Mesodermal cell (in vitro differentiated cells): ENCODE data around the gene ARHGEF10L.

Experiments
- H3K27ac ChIP-seq: 2 replicates; pipeline ENCODE4 v1.7.0; 2013; ENCODE audit warnings: mild to moderate bottlenecking, low read depth, low read length, moderate library complexity; ENCODE audit not compliant: severe bottlenecking
- H3K36me3 ChIP-seq: 2 replicates; pipeline ENCODE4 v1.7.1; 2013; ENCODE audit warnings: mild to moderate bottlenecking, low read length, moderate library complexity; ENCODE audit not compliant: control insufficient read depth, insufficient read depth
- H3K4me1 ChIP-seq: one replicate; pipeline ENCODE4 v1.7.1; 2013; ENCODE audit warnings: mild to moderate bottlenecking, low read length; ENCODE audit not compliant: insufficient read depth, control insufficient read depth, poor library complexity, severe bottlenecking
- H3K4me3 ChIP-seq: 2 replicates; pipeline ENCODE4 v1.7.0; 2013; ENCODE audit warnings: low read length, control low read depth, mild to moderate bottlenecking; ENCODE audit not compliant: insufficient read depth, poor library complexity, severe bottlenecking; ENCODE audit errors: extremely low read depth
- H3K9me3 ChIP-seq: 2 replicates; pipeline ENCODE4 v1.7.1; 2013; ENCODE audit warnings: mild to moderate bottlenecking, low read length, moderate library complexity; ENCODE audit not compliant: control insufficient read depth
- WGBS, 2 experiments: methylation state at CpG; one replicate each; pipeline ENCODE4 v1.1.5; 2013; ENCODE audit warnings: missing lambda C conversion rate in 2 of 2; ENCODE audit not compliant: insufficient coverage in 2 of 2; 5-methylcytosine and 5-hydroxymethylcytosine counted together

The ARHGEF10L gene

GRCh38 chr1:17697458-17697857 is 158.0 kb downstream of the ARHGEF10L start:
- no peak overlapping the region for H3K4me3 ChIP-seq
- H3K27ac ChIP-seq, result no peak overlapping the region
- H3K9me3 ChIP-seq, result no peaks in the 10 kb centered on the region
- WGBS, 2 experiments, result 83 to 100% methylated on average over 1 to 2 of the region's 5 CpGs
- peaks cover 8% of the 10 kb centered on the region for H3K4me1 ChIP-seq
- H3K36me3 ChIP-seq, result peaks cover 16% of the 10 kb centered on the region

- Histone ChIP-seq H3K4me3 (no peak overlapping the region), H3K36me3 (peaks cover 16% of the 10 kb centered on the region), H3K27ac (peak overlapping the region; percentile 25), H3K9me3 (no peaks in the 10 kb centered on the region), H3K4me1 (peaks cover 8% of the 10 kb centered on the region)
- WGBS, 2 experiments, result 91 to 96% methylated on average over 13 to 18 of the region's 19 CpGs
These were observed 160.1 kb downstream of the ARHGEF10L start for GRCh38 chr1:17699581-17699980.

GRCh38 chr1:17700945-17701810 is 161.7 kb downstream of the ARHGEF10L start:
- Histone ChIP-seq H3K36me3 (peaks cover 8% of the 10 kb centered on the region), H3K9me3 (no peaks in the 10 kb centered on the region), H3K4me1 (peaks cover 6% of the 10 kb centered on the region), H3K27ac (no peak overlapping the region), H3K4me3 (no peak overlapping the region)
- WGBS, 2 experiments, result 73 to 76% methylated on average over 18 to 19 of the region's 21 CpGs

GRCh38 chr1:17704176-17704575 is 164.7 kb downstream of the ARHGEF10L start:
- Histone ChIP-seq H3K4me1 (no peaks in the 10 kb centered on the region), H3K27ac (no peak overlapping the region), H3K9me3 (no peaks in the 10 kb centered on the region), H3K4me3 (no peak overlapping the region), H3K36me3 (no peaks in the 10 kb centered on the region)
- 67 to 93% methylated on average over 1 to 3 of the region's 7 CpGs for WGBS, 2 experiments

- 75 to 81% methylated on average over 6 to 7 of the region's 10 CpGs for WGBS, 2 experiments
- H3K36me3 ChIP-seq, result no peaks in the 10 kb centered on the region
- no peaks in the 10 kb centered on the region for H3K4me1 ChIP-seq
- H3K9me3 ChIP-seq, result peaks cover 16% of the 10 kb centered on the region
- H3K4me3 ChIP-seq, result no peak overlapping the region
- no peak overlapping the region for H3K27ac ChIP-seq
These were observed 166.9 kb downstream of the ARHGEF10L start for GRCh38 chr1:17706445-17706844.

- peaks cover 17% of the 10 kb centered on the region for H3K9me3 ChIP-seq
- no peak overlapping the region for H3K4me3 ChIP-seq
- 96 to 100% methylated on average over 2 to 3 of the region's 3 CpGs for WGBS, 2 experiments
- H3K4me1 ChIP-seq, result no peaks in the 10 kb centered on the region
- no peaks in the 10 kb centered on the region for H3K36me3 ChIP-seq
- no peak overlapping the region for H3K27ac ChIP-seq
These were observed 170.5 kb downstream of the ARHGEF10L start for GRCh38 chr1:17709981-17710380.

- 75 to 80% methylated on average over 1 to 3 of the region's 4 CpGs for WGBS, 2 experiments
- peaks cover 17% of the 10 kb centered on the region for H3K9me3 ChIP-seq
- H3K4me1 ChIP-seq, result no peaks in the 10 kb centered on the region
- no peak overlapping the region for H3K4me3 ChIP-seq
- no peak overlapping the region for H3K27ac ChIP-seq
- no peaks in the 10 kb centered on the region for H3K36me3 ChIP-seq
These were observed 171.5 kb downstream of the ARHGEF10L start for GRCh38 chr1:17710889-17711576.

- Histone ChIP-seq H3K4me3 (no peak overlapping the region), H3K9me3 (peaks cover 17% of the 10 kb centered on the region), H3K36me3 (no peaks in the 10 kb centered on the region), H3K4me1 (no peaks in the 10 kb centered on the region), H3K27ac (no peak overlapping the region)
These were observed 172.0 kb downstream of the ARHGEF10L start for GRCh38 chr1:17711577-17711910.

- Histone ChIP-seq H3K27ac (no peak overlapping the region), H3K36me3 (no peaks in the 10 kb centered on the region), H3K4me3 (no peak overlapping the region), H3K4me1 (no peaks in the 10 kb centered on the region), H3K9me3 (peaks cover 17% of the 10 kb centered on the region)
- WGBS, 2 experiments, result 90% methylated on average over 2 of the region's 5 CpGs
These were observed 172.4 kb downstream of the ARHGEF10L start for GRCh38 chr1:17711941-17712340.

GRCh38 chr1:17713993-17714392 is 174.5 kb downstream of the ARHGEF10L start:
- Histone ChIP-seq H3K4me1 (no peaks in the 10 kb centered on the region), H3K9me3 (peaks cover 17% of the 10 kb centered on the region), H3K4me3 (no peak overlapping the region), H3K36me3 (no peaks in the 10 kb centered on the region), H3K27ac (no peak overlapping the region)
- 85 to 93% methylated on average over 5 of the region's 5 CpGs for WGBS, 2 experiments
